Dendritic cell treated with granulocyte-macrophage colony-stimulating factor and Interleukin-4, amounts not matched to agents 40 ng/mL and 50 ng/mL, for 4 days (primary cell): ENCODE measurements around the gene AURKB.
"Not testable (repeated sequence)": the region's sequence is repeated elsewhere in the genome, so short reads cannot be mapped to it uniquely, and the experiment has no call there.

Source experiments
- H3K27ac Mint-ChIP-seq: one replicate; pipeline ENCODE4 v1.8.0; 2022; ENCODE audit warnings: mild to moderate bottlenecking, mixed read lengths
- H3K27me3 Mint-ChIP-seq: one replicate; pipeline ENCODE4 v1.8.0; 2022; ENCODE audit warnings: mild to moderate bottlenecking, mixed read lengths
- H3K36me3 Mint-ChIP-seq: one replicate; pipeline ENCODE4 v1.8.0; 2022; ENCODE audit warnings: low read depth, mixed read lengths
- H3K4me1 Mint-ChIP-seq: one replicate; pipeline ENCODE4 v1.8.0; 2022; ENCODE audit warnings: low read depth, mixed read lengths
- H3K4me3 Mint-ChIP-seq: one replicate; pipeline ENCODE4 v1.8.0; 2022; ENCODE audit warnings: mild to moderate bottlenecking, moderate library complexity, mixed read lengths
- H3K9me3 Mint-ChIP-seq: one replicate; pipeline ENCODE4 v1.8.0; 2022; ENCODE audit warnings: mixed read lengths
- intact Hi-C: fragments of 100-400 bp; cut with micrococcal nuclease; formaldehyde crosslinking; loops from one replicate; pipeline ENCODE4 v1.15.0; 2022

AURKB gene

DNA sequence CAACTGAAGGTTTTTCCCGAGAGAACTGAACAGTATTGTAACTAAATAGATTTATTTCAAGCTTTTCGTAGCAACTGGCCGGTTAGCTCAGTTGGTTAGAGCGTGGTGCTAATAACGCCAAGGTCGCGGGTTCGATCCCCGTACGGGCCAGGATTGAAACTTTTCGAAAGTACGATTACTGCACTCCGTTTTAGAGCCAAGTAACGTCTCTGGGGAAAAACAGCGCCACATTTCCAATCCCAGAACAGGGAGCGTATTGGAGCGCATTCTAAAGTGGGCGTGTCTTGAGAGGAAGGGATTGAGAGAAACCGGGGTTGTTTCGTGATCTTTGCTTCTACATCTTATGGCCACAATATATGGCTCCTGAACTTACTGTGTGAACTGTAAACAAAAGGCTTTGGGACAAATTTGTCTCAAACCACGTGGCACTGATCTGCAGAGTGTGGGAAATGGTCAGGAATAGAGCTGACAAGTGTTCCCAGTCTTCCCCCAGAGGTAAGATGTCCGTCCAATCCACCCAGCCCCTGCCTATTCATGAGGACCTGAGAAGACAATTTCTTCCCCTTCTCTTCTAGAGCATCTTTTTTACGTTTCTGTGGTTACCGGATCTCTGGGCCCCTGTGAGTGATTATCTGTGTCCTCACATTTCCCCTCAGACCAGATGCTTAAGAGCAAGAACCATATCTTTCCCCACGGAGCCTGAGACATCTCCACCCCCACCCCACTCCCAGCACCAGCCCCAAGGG, 22.7 kb downstream of the AURKB start:
- Mint-ChIP-seq H3K4me1 (peaks cover 8% of the 10 kb centered on the region), H3K27me3 (peaks cover 7% of the 10 kb centered on the region), H3K4me3 (no peak overlapping the region), H3K27ac (no peak overlapping the region), H3K9me3 (no peaks in the 10 kb centered on the region), H3K36me3 (no peaks in the 10 kb centered on the region)
- intact Hi-C loops: loop anchor here (1.0 to 5.0 kb wide), 4 partner anchors 34 to 115 kb away; no protein-coding TSS in a partner anchor

DNA sequence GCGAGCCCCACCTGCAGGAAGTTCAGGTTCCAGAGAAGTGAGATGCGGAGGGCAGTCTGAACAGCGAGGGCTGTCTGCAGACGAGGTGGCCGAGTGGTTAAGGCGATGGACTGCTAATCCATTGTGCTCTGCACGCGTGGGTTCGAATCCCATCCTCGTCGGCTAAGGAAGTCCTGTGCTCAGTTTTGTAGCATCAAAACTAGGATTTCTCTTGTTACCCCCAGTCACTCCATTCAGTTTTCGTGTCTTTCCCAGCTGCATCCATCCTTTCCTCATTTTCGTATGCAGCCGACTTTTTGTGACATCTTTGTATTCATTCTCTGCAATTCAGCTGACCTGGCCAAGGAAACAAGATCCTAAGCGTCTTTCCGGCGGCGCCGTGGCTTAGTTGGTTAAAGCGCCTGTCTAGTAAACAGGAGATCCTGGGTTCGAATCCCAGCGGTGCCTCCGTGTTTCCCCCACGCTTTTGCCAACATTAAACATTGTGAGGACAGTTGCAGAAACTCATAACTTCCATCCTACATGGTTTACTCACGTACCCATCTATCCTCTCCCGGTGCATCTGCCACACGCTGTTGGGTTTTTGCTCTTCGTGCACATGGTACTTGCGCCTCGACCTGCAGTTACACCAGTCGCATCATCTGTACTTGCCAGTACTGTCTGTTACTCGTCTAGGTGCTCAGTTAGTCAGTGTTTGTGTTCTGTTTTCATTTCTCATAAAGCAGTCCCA, 23.4 kb downstream of the AURKB start:
- H3K36me3 Mint-ChIP-seq: no peaks in the 10 kb centered on the region
- intact Hi-C loops: loop anchor here (1.0 to 5.0 kb wide), 4 partner anchors 34 to 115 kb away; no protein-coding TSS in a partner anchor
- H3K27me3 Mint-ChIP-seq: peaks cover 9% of the 10 kb centered on the region
- peaks cover 8% of the 10 kb centered on the region for H3K4me1 Mint-ChIP-seq
- H3K9me3 Mint-ChIP-seq: no peaks in the 10 kb centered on the region
- H3K4me3 Mint-ChIP-seq: no peak overlapping the region
- no peak overlapping the region for H3K27ac Mint-ChIP-seq

- Mint-ChIP-seq H3K36me3 (no peaks in the 10 kb centered on the region), H3K4me3 (no peak overlapping the region), H3K27ac (no peak overlapping the region), H3K4me1 (peaks cover 10% of the 10 kb centered on the region), H3K9me3 (no peaks in the 10 kb centered on the region), H3K27me3 (peaks cover 9% of the 10 kb centered on the region)
- intact Hi-C loops: loop anchor here (2.0 to 5.0 kb wide), 2 partner anchors 48 to 116 kb away; no protein-coding TSS in a partner anchor
Observed at GRCh38 chr17:8186446-8186786, 24.0 kb downstream of the AURKB start.

DNA sequence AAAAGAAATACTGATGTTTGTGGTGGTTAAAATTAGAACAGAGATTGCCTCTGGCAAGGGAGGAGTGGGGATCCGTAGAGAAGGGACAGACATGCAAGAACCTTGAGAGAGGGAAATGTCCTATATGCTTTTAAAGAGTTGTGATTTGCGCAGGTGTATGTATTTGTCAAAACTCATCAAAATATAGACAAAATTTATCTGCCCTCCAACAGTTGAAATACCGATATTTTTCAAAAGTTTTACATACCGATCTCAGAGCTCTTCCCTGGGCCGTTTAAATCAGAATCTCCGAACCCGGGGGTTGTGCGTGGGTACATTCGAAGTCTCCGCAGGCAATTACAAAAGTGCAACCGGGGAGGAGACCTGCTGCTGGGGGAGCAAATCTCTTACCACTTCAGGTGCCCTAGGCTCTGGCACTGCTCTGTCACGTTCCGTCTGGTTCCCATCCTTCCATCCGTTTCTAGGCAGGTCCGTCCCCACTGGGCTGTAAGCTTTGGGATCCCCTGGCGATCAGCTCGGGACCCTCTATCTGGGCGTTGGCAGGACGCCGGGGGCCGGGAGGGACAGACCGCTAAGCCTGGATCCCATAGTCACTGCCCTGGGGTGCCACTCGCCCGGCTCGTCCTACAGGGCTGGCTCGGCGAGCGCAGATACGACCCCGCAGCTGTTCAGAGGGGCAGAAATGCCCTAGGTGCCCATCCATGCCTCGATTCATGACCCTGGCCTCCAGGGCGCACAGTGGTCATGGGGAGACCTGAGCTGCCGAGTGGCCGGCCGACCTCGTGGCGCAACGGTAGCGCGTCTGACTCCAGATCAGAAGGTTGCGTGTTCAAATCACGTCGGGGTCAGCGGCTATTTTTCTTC, 24.6 kb downstream of the AURKB start:
- Mint-ChIP-seq H3K27me3 (peaks cover 11% of the 10 kb centered on the region), H3K27ac (no peak overlapping the region), H3K9me3 (no peaks in the 10 kb centered on the region), H3K36me3 (no peaks in the 10 kb centered on the region), H3K4me1 (peaks cover 16% of the 10 kb centered on the region), H3K4me3 (no peak overlapping the region)
- intact Hi-C loops: loop anchor here (2.0 to 5.0 kb wide), 2 partner anchors 47 to 116 kb away; no protein-coding TSS in a partner anchor

GRCh38 chr17:8176998-8177731, 33.2 kb downstream of the AURKB start:
- peak overlapping the region; percentile 91 for H3K4me3 Mint-ChIP-seq
- H3K27me3 Mint-ChIP-seq: peaks cover 2% of the 10 kb centered on the region
- H3K36me3 Mint-ChIP-seq: peaks cover 9% of the 10 kb centered on the region
- H3K4me1 Mint-ChIP-seq: peaks cover 52% of the 10 kb centered on the region
- intact Hi-C loops: no loop called here
- peak overlapping the region; percentile 96 for H3K27ac Mint-ChIP-seq
- no peaks in the 10 kb centered on the region for H3K9me3 Mint-ChIP-seq

DNA sequence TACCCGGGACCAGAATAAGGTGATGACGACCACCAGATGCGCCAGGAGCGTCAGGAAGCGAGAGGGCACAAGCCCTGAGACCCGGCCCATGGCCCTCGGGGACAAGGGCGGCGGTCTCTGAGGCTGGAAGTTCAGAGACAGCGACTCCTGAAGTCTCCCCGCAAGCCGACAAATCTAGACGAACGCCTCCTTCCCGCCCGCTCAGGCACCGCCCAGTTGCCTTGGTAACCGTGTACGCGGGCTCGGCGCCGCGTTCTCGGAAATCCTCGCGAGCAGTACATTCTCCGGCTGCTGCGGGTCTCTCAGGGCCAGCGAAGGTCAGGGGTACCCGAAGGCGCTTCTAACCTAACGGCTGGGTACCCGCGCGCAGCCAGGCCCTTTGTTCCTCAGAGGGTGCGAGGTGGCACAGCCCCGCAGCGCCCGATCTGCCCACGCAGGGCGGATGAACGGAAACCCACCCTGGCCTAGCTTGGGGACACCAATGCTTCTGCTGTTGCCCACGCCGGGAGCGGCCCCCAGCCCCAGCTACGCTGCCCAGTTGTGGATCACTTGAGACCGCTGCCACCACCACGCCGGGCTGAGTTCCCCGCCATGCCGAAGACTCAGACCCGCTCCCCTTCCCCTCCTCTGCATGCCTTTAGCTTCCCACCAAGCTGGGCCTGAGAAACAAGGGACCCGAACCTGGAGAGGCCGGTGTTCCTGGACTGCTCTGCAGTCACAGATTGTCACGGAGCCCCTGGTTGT, 34.0 kb downstream of the AURKB start, which contains the start of gene TMEM107:
TSS of gene TMEM107 (minus strand) at position 184 of the 744 bp plus-strand sequence. CDS start at position 90, 94 bp downstream.
- intact Hi-C loops: no loop called here
- H3K4me3 Mint-ChIP-seq: peak within 1 kb of the TSS; percentile 91
- H3K27me3 Mint-ChIP-seq: peaks cover 1% of the 10 kb centered on the region
- peak within 1 kb of the TSS; percentile 96 for H3K27ac Mint-ChIP-seq
- peaks cover 56% of the 10 kb centered on the region for H3K4me1 Mint-ChIP-seq
- H3K36me3 Mint-ChIP-seq: peaks cover 9% of the 10 kb centered on the region
- no peaks in the 10 kb centered on the region for H3K9me3 Mint-ChIP-seq

- Mint-ChIP-seq H3K4me1 (peaks cover 51% of the 10 kb centered on the region), H3K27me3 (no peaks in the 10 kb centered on the region), H3K27ac (peak overlapping the region; percentile 96), H3K36me3 (peaks cover 9% of the 10 kb centered on the region), H3K9me3 (no peaks in the 10 kb centered on the region), H3K4me3 (peak overlapping the region; percentile 91)
- intact Hi-C loops: no loop called here
Observed at GRCh38 chr17:8175795-8176196, 34.6 kb downstream of the AURKB start.

GRCh38 chr17:8173871-8174322, 36.5 kb downstream of the AURKB start:
- H3K4me1 Mint-ChIP-seq: peaks cover 48% of the 10 kb centered on the region
- no peaks in the 10 kb centered on the region for H3K27me3 Mint-ChIP-seq
- H3K9me3 Mint-ChIP-seq: no peaks in the 10 kb centered on the region
- peak overlapping the region; percentile 96 for H3K27ac Mint-ChIP-seq
- intact Hi-C loops: no loop called here
- peaks cover 9% of the 10 kb centered on the region for H3K36me3 Mint-ChIP-seq
- peak overlapping the region; percentile 74 for H3K4me3 Mint-ChIP-seq

DNA sequence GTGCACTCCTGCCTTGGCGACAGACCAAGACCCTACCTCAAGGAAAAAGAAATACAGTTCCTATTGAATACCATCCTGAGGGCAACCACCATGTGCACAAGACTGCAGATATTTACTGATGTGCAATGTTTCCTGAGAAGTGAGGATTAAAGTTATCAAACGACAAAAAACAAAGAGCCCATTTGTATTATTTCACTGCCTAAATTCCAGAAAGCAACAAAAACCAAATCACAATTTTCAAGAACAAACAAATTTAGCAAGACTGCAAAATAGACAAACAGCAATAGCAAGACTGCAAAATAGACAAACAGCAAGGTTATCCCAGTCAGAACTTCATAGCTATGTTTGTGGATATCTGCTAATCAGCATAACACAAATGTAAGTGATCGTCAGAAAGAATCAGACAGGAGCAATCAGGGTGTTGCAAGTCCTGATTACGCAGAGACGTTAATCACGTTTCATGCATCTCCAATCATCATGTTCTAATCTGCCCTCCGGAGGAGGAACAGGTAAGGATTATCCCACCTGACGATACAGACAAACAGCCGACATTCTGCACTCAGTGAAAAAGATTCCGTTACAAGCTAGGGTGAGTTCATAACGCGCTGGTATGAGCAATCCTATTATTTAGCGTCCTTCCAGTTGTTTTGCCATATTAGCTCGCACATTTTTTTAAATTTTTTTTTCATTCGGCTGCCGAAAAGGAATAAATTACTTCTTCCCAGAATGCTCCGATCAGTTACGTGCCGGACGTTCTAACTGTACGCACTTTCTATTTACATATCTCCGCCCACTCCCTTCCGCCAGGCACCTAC, 37.1 kb downstream of the AURKB start:
- peak overlapping the region; percentile 74 for H3K4me3 Mint-ChIP-seq
- H3K36me3 Mint-ChIP-seq: peaks cover 9% of the 10 kb centered on the region
- intact Hi-C loops: no loop called here
- no peaks in the 10 kb centered on the region for H3K9me3 Mint-ChIP-seq
- peak overlapping the region; percentile 96 for H3K27ac Mint-ChIP-seq
- H3K4me1 Mint-ChIP-seq: peaks cover 48% of the 10 kb centered on the region
- no peaks in the 10 kb centered on the region for H3K27me3 Mint-ChIP-seq

- H3K27ac Mint-ChIP-seq, H3K27me3 Mint-ChIP-seq, intact Hi-C loops, H3K36me3 Mint-ChIP-seq, H3K9me3 Mint-ChIP-seq, H3K4me3 Mint-ChIP-seq: not testable (repeated sequence)
- H3K4me1 Mint-ChIP-seq: peaks cover 30% of the 10 kb centered on the region
Observed at GRCh38 chr17:8170186-8170585, 40.2 kb downstream of the AURKB start.

- intact Hi-C loops: no loop called here
- Mint-ChIP-seq H3K27me3 (no peaks in the 10 kb centered on the region), H3K4me1 (peaks cover 34% of the 10 kb centered on the region)
Observed at GRCh38 chr17:8167526-8167925, 42.8 kb downstream of the AURKB start.

GRCh38 chr17:8166731-8167130, 43.6 kb downstream of the AURKB start:
- Mint-ChIP-seq H3K4me1 (peaks cover 35% of the 10 kb centered on the region), H3K27me3 (no peaks in the 10 kb centered on the region), H3K27ac (peak overlapping the region; percentile 30), H3K4me3 (no peak overlapping the region), H3K36me3 (peaks cover 13% of the 10 kb centered on the region), H3K9me3 (no peaks in the 10 kb centered on the region)
- intact Hi-C loops: no loop called here

More at GRCh38 chr17:8167526-8167925, 42.8 kb downstream of the AURKB start:
- Mint-ChIP-seq H3K27ac (no peak overlapping the region), H3K4me3 (no peak overlapping the region), H3K9me3 (no peaks in the 10 kb centered on the region), H3K36me3 (peaks cover 6% of the 10 kb centered on the region)
